ENCODE results near the gene TMEM121.

DNA sequence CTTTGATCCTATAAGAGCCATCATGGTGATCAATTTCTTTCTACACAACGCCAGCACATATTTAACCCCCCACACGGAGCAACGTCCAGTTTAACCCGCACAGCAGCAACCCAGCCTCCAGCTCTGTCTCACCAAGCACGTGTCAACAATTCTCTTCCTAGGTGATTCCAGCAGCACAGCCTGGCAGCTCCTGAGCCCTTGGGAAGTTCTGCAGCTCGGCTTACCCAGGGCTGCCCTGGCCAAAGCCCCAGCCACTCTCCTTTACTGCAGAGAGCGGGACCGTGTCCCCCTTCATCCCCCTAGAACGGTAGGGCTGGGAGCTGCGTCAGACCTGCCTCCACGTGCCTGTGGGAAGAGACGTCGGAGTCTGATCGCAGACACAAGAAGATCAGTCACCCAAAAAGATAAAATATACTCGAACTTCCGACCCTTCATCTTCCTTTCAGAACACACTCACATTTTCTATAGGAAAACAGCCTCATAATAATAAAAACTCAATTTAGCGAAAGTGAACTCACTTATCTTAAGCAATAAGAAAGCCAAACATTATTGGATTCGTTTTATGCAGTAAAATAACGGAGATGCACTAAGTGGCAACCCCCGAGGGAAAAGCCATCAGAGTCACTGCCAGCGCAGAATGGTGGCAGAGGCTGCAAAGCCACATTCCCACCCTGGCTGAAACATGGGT is 7.6 kb downstream of the TMEM121 start:
- TF ChIP-seq CTCF (IDR thresholded peaks at IDR 0.05): no peak
- TF ChIP-seq EZH2phosphoT487 (IDR thresholded peaks at IDR 0.05; ENCODE audit: borderline replicate concordance, low read depth): no peak

Measured in SK-N-SH (cell line).